ENCODE data around the gene COL11A2.
"Not testable (repeated sequence)": the region's sequence is repeated elsewhere in the genome, so short reads cannot be mapped to it uniquely, and the experiment has no call there.

GRCh38 chr6:33150560-33150959, 41.7 kb downstream of the COL11A2 start:
- TF ChIP-seq CTCF, POLR2A (IDR thresholded peaks at IDR 0.05): not testable (repeated sequence)
